Type B pancreatic cell (in vitro differentiated cells): ENCODE measurements around the gene ZNF32. TPM values are rescaled to one million over a fixed set of nuclear protein-coding genes. Genes with fewer than 3 reads are reported as not detected.

Experiments used
- DNase-seq: peaks from one replicate; pipeline ENCODE4 v3.0.0; 2021; ENCODE audit warnings: mixed read lengths; ENCODE audit not compliant: unreplicated experiment; ENCODE audit errors: extremely low spot score
- H3K27ac Mint-ChIP-seq: 2 replicates; pipeline ENCODE4 v1.8.0; 2021; ENCODE audit warnings: mild to moderate bottlenecking, mixed read lengths
- H3K27me3 Mint-ChIP-seq: 2 replicates; pipeline ENCODE4 v1.8.0; 2021; ENCODE audit warnings: mixed read lengths
- H3K36me3 Mint-ChIP-seq: 2 replicates; pipeline ENCODE4 v1.8.0; 2021; ENCODE audit warnings: mixed read lengths
- H3K4me1 Mint-ChIP-seq: one replicate; pipeline ENCODE4 v1.8.0; 2021; ENCODE audit warnings: mixed read lengths; ENCODE audit not compliant: unreplicated experiment
- H3K4me3 Mint-ChIP-seq: 2 replicates; pipeline ENCODE4 v1.8.0; 2021; ENCODE audit warnings: mild to moderate bottlenecking, mixed read lengths
- H3K9me3 Mint-ChIP-seq: 2 replicates; pipeline ENCODE4 v1.8.0; 2021; ENCODE audit warnings: mixed read lengths
- total RNA-seq: library from RNA; stranded (reverse); gene quantifications from 2 replicates; pipeline ENCODE4 v1.2.1, GENCODE V29; 2021; ENCODE audit warnings: low replicate concordance
- TF ChIP-seq, protein P1 (sequence below): fragments of 200-600 bp; sonication (generic); conservative IDR thresholded peaks from 2 replicates; pipeline ENCODE4 v1.5.0; 2021; ENCODE audit warnings: antibody characterized with exemption, mild to moderate bottlenecking

The ZNF32 gene
- total RNA-seq, 1 donor from 2014 or later = 41.8 TPM

DNA sequence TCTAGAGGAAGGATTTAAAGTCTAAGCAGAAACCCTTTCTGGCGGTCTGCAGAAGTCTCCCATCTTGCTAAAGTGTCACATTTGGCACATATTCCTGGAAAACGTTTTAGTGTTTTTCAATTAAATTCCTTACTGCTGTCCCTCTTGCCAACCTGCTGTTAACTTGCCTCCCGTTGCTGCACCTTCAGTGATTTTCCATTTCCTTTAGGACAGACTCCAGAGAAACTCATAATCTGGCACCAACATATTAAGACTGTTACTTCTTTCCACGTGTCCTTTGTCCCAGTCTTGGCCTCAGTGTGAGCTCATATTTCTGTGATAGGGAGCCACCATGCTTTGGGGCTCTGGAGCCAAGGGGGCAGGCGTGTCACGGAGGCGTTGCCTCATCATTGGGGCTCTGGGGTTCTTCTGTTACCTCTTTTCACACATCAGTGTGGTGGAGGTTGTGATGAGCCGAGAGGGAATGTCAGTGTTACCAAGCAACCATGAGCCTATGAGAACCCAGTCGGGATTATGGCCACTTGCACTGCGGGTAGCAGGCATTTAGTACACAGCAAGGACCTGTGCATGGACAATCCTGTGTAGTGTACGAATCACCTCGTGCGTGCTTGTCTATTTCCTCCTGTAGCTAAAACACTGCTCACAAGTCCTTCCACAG is 26.0 kb upstream of the ZNF32 start:
- no peaks in the 10 kb centered on the region for H3K9me3 Mint-ChIP-seq
- H3K4me3 Mint-ChIP-seq = no peak overlapping the region
- peaks cover 23% of the 10 kb centered on the region for H3K27me3 Mint-ChIP-seq
- H3K36me3 Mint-ChIP-seq = no peaks in the 10 kb centered on the region
- no peak overlapping the region for H3K27ac Mint-ChIP-seq
- TF ChIP-seq, protein P1, sequence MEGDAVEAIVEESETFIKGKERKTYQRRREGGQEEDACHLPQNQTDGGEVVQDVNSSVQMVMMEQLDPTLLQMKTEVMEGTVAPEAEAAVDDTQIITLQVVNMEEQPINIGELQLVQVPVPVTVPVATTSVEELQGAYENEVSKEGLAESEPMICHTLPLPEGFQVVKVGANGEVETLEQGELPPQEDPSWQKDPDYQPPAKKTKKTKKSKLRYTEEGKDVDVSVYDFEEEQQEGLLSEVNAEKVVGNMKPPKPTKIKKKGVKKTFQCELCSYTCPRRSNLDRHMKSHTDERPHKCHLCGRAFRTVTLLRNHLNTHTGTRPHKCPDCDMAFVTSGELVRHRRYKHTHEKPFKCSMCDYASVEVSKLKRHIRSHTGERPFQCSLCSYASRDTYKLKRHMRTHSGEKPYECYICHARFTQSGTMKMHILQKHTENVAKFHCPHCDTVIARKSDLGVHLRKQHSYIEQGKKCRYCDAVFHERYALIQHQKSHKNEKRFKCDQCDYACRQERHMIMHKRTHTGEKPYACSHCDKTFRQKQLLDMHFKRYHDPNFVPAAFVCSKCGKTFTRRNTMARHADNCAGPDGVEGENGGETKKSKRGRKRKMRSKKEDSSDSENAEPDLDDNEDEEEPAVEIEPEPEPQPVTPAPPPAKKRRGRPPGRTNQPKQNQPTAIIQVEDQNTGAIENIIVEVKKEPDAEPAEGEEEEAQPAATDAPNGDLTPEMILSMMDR = no peak
- H3K4me1 Mint-ChIP-seq = peaks cover 6% of the 10 kb centered on the region
- DNase-seq = no peak

DNA sequence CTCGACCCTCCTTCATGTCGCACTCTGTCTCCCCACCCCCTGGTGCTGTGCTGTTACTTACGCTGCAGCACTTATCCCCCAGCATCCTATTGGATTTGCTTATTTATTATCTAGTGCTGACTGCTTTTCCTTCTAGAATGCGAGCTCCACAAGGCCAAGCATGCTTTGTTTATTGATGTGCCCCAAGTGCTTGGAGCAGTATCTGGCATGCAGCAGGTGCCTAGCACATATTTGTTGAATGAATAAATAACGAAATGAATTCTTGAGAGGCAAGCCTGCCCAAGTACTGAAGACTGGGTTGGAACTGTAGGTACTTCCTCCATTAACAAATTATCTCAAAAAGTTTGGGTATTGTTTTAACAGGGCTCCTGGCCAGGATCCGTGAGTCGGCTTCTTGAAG is 24.8 kb upstream of the ZNF32 start:
- Mint-ChIP-seq H3K27me3 (peaks cover 30% of the 10 kb centered on the region), H3K4me3 (no peak overlapping the region), H3K4me1 (peaks cover 6% of the 10 kb centered on the region), H3K9me3 (no peaks in the 10 kb centered on the region), H3K36me3 (no peaks in the 10 kb centered on the region), H3K27ac (no peak overlapping the region)
- TF ChIP-seq, protein P1 = no peak
- no peak for DNase-seq

DNA sequence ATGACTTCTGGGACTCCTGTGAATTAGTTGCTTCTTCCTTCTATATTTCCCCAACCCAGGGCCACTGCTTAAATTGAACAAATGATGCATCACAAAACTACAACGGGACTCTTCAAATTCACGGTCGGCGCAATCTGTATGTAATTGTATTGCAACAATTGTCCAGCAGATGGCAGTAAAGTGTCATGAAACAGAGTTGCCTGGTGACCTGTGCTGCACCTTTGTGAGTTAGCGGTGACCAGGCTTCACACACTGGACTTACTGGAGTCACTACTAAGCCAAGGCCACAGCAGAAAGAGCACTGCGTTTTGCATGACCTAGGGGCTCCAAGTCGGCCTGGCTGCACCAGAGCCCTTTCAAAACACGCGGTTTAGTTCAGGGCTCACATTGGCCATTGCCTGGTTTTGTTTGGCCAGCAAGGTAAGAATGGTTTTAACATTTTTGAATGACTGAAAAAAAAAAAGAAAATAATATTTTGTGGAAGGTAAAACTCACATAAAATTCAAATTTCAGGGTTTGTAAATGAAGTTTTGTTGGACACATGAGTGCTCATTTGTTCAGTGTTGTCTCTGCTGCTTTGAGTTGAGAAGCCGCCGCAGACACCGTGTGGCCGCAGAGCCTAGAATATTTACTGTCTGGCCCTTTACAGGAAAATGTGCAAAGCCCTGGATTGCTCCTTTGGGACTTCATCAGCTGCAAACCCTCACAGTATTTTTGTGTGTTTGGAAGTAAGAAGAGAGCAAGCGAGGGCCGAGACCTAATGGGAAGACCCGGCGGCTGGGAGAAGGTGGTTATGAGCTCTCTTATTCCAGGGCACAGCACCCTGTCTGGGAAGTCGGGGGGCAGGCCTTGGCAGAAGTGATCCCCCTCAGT is 23.2 kb upstream of the ZNF32 start:
- TF ChIP-seq, protein P1 = peak; percentile 95
- H3K27me3 Mint-ChIP-seq = peaks cover 40% of the 10 kb centered on the region
- H3K27ac Mint-ChIP-seq = no peak overlapping the region
- H3K36me3 Mint-ChIP-seq = no peaks in the 10 kb centered on the region
- H3K9me3 Mint-ChIP-seq = no peaks in the 10 kb centered on the region
- peaks cover 6% of the 10 kb centered on the region for H3K4me1 Mint-ChIP-seq
- DNase-seq = no peak
- H3K4me3 Mint-ChIP-seq = no peak overlapping the region

DNA sequence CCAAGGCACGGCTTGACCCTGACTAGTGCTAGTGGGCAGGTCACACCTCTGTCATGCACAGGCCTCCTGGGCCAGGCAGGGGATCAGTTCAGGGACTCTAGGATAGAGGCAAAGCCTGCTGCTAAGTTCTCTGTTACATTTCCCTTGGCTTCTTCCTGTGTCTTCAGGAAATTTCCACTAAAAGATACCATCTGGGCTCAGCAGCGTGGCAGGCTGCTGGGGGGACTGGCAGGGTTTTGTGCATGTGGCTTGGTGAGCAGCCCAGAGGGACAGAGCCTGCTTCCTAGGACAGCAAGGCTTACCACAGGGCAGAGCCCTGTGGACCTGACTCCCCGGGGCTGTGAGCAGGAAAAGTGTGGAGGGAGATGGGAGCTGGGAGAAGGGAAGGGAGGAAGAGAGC is 20.7 kb upstream of the ZNF32 start:
- TF ChIP-seq, protein P1 = no peak
- Mint-ChIP-seq H3K4me1 (peaks cover 6% of the 10 kb centered on the region), H3K4me3 (no peak overlapping the region), H3K9me3 (no peaks in the 10 kb centered on the region), H3K36me3 (no peaks in the 10 kb centered on the region), H3K27me3 (peaks cover 58% of the 10 kb centered on the region), H3K27ac (no peak overlapping the region)
- no peak for DNase-seq

DNA sequence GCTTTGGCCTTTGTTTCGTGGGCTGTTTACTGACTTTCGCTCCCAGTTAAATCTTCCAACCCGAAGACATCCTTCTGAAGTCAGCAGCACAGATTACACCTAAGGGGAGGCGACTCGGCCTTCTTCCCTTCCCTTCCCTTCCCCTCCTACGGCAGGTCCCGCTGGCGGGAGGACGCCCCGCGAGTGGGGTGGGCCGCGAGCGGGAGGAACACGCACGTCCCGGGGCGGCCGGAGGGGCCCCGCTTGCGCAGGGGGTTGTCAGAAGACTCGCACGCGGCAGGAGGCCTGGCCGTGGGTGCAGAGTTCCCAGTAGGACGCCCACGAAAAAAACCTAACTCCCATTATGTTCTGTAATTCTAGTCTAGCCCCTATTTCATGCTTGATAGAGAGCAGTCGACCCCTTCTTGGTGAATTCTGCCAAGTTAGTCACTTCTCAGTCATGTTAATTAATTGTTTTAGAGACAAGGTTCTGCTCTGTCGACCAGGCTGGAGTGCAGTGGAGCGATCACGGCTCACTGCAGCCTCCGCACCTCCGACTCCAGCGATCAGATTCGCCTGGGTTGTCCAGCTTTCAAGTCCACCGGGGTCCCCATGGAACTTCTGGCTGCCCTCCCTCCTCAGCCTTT is 19.2 kb upstream of the ZNF32 start:
- Mint-ChIP-seq H3K9me3 (no peaks in the 10 kb centered on the region), H3K27ac (no peak overlapping the region), H3K27me3 (peaks cover 62% of the 10 kb centered on the region), H3K36me3 (no peaks in the 10 kb centered on the region), H3K4me3 (no peak overlapping the region), H3K4me1 (peaks cover 6% of the 10 kb centered on the region)
- TF ChIP-seq, protein P1 = no peak
- no peak for DNase-seq
